Activated naive CD8-positive, alpha-beta T cell treated with anti-CD3 and anti-CD28 coated beads for 36 hours (primary cell): ENCODE data around the gene BDNF. TPM values are rescaled to one million over a fixed set of nuclear protein-coding genes. Genes with fewer than 3 reads are reported as not detected.
"Not testable (repeated sequence)": the region's sequence is repeated elsewhere in the genome, so short reads cannot be mapped to it uniquely, and the experiment has no call there.

Source experiments
- DNase-seq: peaks from one replicate; pipeline ENCODE4 v3.0.0; 2021
- H3K27ac Mint-ChIP-seq: one replicate; pipeline ENCODE4 v1.8.0; 2022; ENCODE audit warnings: mild to moderate bottlenecking, moderate library complexity, mixed read lengths
- H3K27me3 Mint-ChIP-seq: one replicate; pipeline ENCODE4 v1.8.0; 2022; ENCODE audit warnings: mild to moderate bottlenecking, mixed read lengths
- H3K36me3 Mint-ChIP-seq: one replicate; pipeline ENCODE4 v1.8.0; 2021; ENCODE audit warnings: mild to moderate bottlenecking, mixed read lengths
- H3K4me1 Mint-ChIP-seq: one replicate; pipeline ENCODE4 v1.8.0; 2021; ENCODE audit warnings: mixed read lengths
- H3K4me3 Mint-ChIP-seq: one replicate; pipeline ENCODE4 v1.8.0; 2022; ENCODE audit warnings: mild to moderate bottlenecking, moderate library complexity, mixed read lengths
- H3K9me3 Mint-ChIP-seq: one replicate; pipeline ENCODE4 v1.8.0; 2022; ENCODE audit warnings: mixed read lengths
- total RNA-seq, 2 experiments: library from RNA; stranded (reverse); gene quantifications; one replicate each; pipeline ENCODE4 v1.2.3, GENCODE V29; 2021

Gene BDNF
- total RNA-seq, 2 experiments from 2014 or later: not detected

GRCh38 chr11:27697679-27698275 lies 2.5 kb downstream of the BDNF start:
- peaks cover 77% of the 10 kb centered on the region for H3K27me3 Mint-ChIP-seq

GRCh38 chr11:27696961-27697360 lies 3.3 kb downstream of the BDNF start:
- DNase-seq: no peak
- H3K36me3 Mint-ChIP-seq: no peaks in the 10 kb centered on the region
- no peak overlapping the region for H3K4me3 Mint-ChIP-seq
- H3K4me1 Mint-ChIP-seq: peaks cover 25% of the 10 kb centered on the region
- no peak overlapping the region for H3K27ac Mint-ChIP-seq
- H3K27me3 Mint-ChIP-seq: peaks cover 70% of the 10 kb centered on the region
- no peaks in the 10 kb centered on the region for H3K9me3 Mint-ChIP-seq

More at GRCh38 chr11:27697679-27698275, 2.5 kb downstream of the BDNF start:
- Mint-ChIP-seq H3K9me3 (no peaks in the 10 kb centered on the region), H3K4me1 (peaks cover 25% of the 10 kb centered on the region), H3K27ac (no peak overlapping the region), H3K36me3 (no peaks in the 10 kb centered on the region), H3K4me3 (no peak overlapping the region)
- no peak for DNase-seq

- Mint-ChIP-seq H3K27me3 (peaks cover 61% of the 10 kb centered on the region), H3K9me3 (no peaks in the 10 kb centered on the region), H3K36me3 (no peaks in the 10 kb centered on the region), H3K4me3 (no peak overlapping the region), H3K27ac (no peak overlapping the region), H3K4me1 (peaks cover 16% of the 10 kb centered on the region)
- no peak for DNase-seq
Measured at GRCh38 chr11:27696115-27696514, 4.1 kb downstream of the BDNF start.

DNA sequence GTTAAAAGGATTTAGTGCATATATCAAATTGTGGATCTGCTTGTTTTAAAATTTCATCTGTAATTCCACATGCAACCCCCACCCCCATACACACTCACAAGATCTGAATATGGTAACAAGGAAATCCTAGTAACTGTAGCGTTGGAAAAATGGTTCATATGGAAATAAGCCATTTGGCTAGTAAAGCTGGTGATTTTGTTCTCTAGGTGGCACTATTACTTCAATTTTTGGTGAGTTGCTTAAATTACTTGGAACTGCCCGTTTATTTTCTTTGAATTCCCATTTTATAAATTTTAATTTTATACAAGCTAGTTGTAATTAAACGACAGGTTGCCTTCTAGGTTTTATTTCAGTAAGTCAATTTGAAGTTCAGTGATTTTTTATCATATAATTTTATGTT lies 5.3 kb downstream of the BDNF start:
- no peak for DNase-seq
- peaks cover 12% of the 10 kb centered on the region for H3K4me1 Mint-ChIP-seq
- no peak overlapping the region for H3K27ac Mint-ChIP-seq
- H3K4me3 Mint-ChIP-seq: no peak overlapping the region
- H3K27me3 Mint-ChIP-seq: peaks cover 55% of the 10 kb centered on the region
- H3K36me3 Mint-ChIP-seq: no peaks in the 10 kb centered on the region
- H3K9me3 Mint-ChIP-seq: no peaks in the 10 kb centered on the region

- DNase-seq: no peak
- no peaks in the 10 kb centered on the region for H3K9me3 Mint-ChIP-seq
- peaks cover 39% of the 10 kb centered on the region for H3K27me3 Mint-ChIP-seq
- H3K36me3 Mint-ChIP-seq: no peaks in the 10 kb centered on the region
- no peak overlapping the region for H3K4me3 Mint-ChIP-seq
- H3K27ac Mint-ChIP-seq: no peak overlapping the region
- no peaks in the 10 kb centered on the region for H3K4me1 Mint-ChIP-seq
Measured at GRCh38 chr11:27693398-27693797, 6.9 kb downstream of the BDNF start.

- Mint-ChIP-seq H3K9me3 (no peaks in the 10 kb centered on the region), H3K4me3 (no peak overlapping the region), H3K27me3 (peaks cover 34% of the 10 kb centered on the region), H3K36me3 (no peaks in the 10 kb centered on the region), H3K27ac (no peak overlapping the region), H3K4me1 (no peaks in the 10 kb centered on the region)
- DNase-seq: no peak
Measured at GRCh38 chr11:27692781-27693180, 7.5 kb downstream of the BDNF start.

GRCh38 chr11:27688076-27688475 lies 12.2 kb downstream of the BDNF start:
- Mint-ChIP-seq H3K4me3 (no peak overlapping the region), H3K9me3 (peaks cover 3% of the 10 kb centered on the region), H3K36me3 (peaks cover 5% of the 10 kb centered on the region), H3K27ac (no peak overlapping the region), H3K4me1 (no peaks in the 10 kb centered on the region), H3K27me3 (no peaks in the 10 kb centered on the region)
- no peak for DNase-seq

- DNase-seq: no peak
- Mint-ChIP-seq H3K4me1 (no peaks in the 10 kb centered on the region), H3K36me3 (peaks cover 2% of the 10 kb centered on the region), H3K4me3 (no peak overlapping the region), H3K27ac (no peak overlapping the region), H3K9me3 (peaks cover 4% of the 10 kb centered on the region), H3K27me3 (no peaks in the 10 kb centered on the region)
Measured at GRCh38 chr11:27681664-27682063, 18.6 kb downstream of the BDNF start.

DNA sequence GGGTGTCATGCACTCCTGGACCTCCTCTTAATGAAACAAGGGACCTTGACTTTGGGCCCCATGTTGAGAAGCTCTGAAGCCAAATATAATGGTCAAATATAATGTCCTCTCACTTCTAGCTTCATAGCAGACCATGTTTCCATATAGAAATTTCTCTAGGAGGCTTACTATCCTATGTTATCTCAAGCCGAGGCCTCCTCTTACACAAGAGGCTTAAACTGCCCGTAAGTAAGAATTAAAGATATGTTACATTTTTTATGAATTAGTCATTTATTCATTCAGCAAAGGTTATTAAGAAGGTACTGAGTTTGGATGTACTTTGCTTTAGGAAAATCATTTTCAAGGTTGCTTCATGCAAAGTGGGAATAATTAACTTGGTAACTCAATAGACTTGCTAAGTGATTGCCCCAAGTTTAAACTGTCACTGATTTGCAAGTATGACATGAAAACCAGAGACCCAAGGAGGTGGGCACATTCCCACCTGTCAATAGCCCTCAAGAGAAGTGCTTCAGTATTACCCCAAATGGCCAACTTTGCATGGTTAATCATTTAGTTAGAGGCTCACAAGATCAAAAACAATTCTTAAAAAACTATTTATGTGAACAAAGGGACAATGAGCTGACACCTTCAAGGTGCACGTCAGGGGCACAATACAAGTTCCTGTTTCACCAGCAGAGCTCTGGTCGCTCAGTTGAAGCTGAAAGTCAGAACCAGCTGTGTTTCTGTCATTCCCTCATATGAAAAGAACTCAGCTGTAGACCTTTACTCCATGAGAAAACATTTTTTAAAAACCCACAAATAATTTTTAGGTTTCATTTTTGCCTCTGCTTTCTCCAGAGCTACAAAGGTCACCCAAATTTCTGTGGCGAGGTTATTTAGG lies 20.9 kb downstream of the BDNF start:
- no peak overlapping the region for H3K4me3 Mint-ChIP-seq
- H3K9me3 Mint-ChIP-seq: peaks cover 4% of the 10 kb centered on the region
- DNase-seq: no peak
- H3K4me1 Mint-ChIP-seq: no peaks in the 10 kb centered on the region
- H3K36me3 Mint-ChIP-seq: peaks cover 1% of the 10 kb centered on the region
- H3K27me3 Mint-ChIP-seq: no peaks in the 10 kb centered on the region
- H3K27ac Mint-ChIP-seq: no peak overlapping the region

GRCh38 chr11:27678242-27678641 lies 22.0 kb downstream of the BDNF start:
- Mint-ChIP-seq H3K27me3 (no peaks in the 10 kb centered on the region), H3K4me1 (no peaks in the 10 kb centered on the region), H3K27ac (no peak overlapping the region), H3K36me3 (peaks cover 1% of the 10 kb centered on the region), H3K9me3 (peaks cover 2% of the 10 kb centered on the region), H3K4me3 (no peak overlapping the region)
- no peak for DNase-seq

DNA sequence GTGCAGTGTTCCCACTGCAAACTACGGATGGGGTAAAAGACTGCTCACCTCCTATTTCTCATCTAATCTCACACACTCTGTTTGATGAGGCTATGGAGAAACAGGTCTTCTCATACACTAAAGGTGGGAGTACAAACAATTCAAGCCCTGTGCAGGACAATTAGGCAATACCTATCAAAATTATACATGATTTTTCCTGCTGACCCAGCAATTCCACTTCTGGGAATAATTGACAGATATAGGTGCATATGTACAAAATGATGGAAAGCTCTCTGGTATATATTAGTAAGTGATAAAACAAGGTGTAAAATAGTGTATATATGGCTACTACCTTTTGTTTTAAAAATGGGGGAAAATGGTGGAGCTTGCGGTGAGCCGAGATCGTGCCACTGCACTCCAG lies 23.1 kb downstream of the BDNF start:
- Mint-ChIP-seq H3K4me3 (no peak overlapping the region), H3K27me3 (no peaks in the 10 kb centered on the region), H3K27ac (no peak overlapping the region), H3K36me3 (peaks cover 3% of the 10 kb centered on the region), H3K4me1 (no peaks in the 10 kb centered on the region), H3K9me3 (no peaks in the 10 kb centered on the region)
- no peak for DNase-seq

DNA sequence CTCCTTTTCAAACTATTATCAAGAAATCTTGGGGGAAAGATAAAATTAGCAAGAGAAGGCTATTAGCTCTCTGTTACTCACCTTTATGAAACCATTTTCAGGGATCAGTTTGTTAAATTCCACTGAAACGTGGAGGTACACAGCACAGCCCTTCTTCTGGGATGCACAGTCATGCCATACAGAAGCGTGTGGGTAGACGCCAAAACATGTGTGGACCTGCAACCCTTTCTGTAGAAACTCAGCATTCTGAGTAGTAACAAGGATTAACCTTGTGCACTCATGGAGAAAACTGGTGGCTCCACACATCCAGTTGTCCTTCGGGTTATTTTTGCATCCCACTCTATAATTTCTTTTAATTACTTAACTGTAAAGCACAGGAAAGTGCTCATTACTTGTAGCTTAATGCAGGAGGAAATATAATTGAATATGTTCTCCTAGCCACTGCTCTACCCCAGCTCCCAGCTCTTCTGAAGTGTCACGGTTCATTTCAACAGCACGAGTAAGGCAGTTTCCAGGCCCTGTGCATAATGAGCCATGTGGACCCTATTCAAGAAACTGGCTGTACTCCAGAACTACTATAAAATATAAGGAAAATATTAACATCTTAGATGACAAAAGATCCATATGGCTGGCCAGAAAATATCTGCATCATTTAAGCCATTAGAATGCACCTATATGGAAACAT lies 26.1 kb downstream of the BDNF start:
- Mint-ChIP-seq H3K9me3 (peaks cover 3% of the 10 kb centered on the region), H3K27ac (no peak overlapping the region), H3K4me1 (no peaks in the 10 kb centered on the region), H3K4me3 (no peak overlapping the region), H3K36me3 (peaks cover 4% of the 10 kb centered on the region), H3K27me3 (no peaks in the 10 kb centered on the region)
- DNase-seq: no peak

- no peaks in the 10 kb centered on the region for H3K4me1 Mint-ChIP-seq
- no peaks in the 10 kb centered on the region for H3K27me3 Mint-ChIP-seq
- no peak overlapping the region for H3K27ac Mint-ChIP-seq
- peaks cover 4% of the 10 kb centered on the region for H3K9me3 Mint-ChIP-seq
- H3K36me3 Mint-ChIP-seq: peaks cover 4% of the 10 kb centered on the region
- H3K4me3 Mint-ChIP-seq: no peak overlapping the region
- DNase-seq: no peak
Measured at GRCh38 chr11:27672836-27673464, 27.3 kb downstream of the BDNF start.

DNA sequence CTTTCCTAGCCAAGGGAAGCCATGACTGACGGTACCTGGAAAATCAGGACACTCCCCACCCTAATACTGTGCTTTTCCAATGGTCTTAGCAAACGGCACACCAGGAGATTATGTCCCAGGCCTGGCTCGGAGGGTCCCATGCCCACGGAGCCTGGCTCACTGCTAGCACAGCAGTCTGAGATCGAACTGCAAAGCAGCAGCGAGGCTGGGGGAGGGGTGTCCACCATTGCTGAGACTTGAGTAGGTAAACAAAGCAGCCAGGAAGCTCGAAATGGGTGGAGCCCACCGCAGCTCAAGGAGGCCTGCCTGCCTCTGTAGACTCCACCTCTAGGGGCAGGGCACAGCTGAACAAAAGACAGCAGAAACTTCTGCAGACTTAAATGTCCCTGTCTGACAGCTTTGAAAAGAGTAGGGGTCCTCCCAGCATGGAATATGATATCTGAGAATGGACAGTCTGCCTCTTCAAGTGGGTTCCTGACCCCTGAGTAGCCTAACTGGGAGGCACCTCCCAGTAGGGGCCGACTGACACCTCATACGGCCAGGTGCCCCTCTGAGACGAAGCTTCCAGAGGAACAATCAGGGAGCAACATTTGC lies 34.6 kb downstream of the BDNF start:
- H3K4me3 Mint-ChIP-seq, H3K4me1 Mint-ChIP-seq, H3K27me3 Mint-ChIP-seq, DNase-seq, H3K27ac Mint-ChIP-seq: not testable (repeated sequence)
- peaks cover 16% of the 10 kb centered on the region for H3K9me3 Mint-ChIP-seq
- peaks cover 24% of the 10 kb centered on the region for H3K36me3 Mint-ChIP-seq

DNA sequence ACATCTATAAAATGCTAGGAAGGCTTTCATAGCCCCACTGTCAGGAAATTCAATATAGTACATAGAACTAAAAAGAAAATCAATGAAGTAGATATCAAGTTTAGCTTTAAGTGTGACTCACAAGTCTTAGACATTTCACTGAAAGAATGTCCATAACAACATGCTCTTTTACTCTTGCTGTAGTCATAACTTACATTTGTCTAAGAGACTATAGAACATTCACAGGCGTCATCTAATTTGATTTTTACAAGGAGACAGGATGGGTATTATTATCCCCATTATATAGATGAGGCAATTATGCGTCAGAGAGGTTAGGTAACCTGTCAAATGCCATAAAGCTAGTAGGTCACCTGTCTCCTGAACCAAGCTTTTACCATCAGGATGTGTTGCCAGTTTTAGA lies 36.9 kb downstream of the BDNF start:
- H3K4me1 Mint-ChIP-seq: no peaks in the 10 kb centered on the region
- no peak overlapping the region for H3K4me3 Mint-ChIP-seq
- peaks cover 38% of the 10 kb centered on the region for H3K36me3 Mint-ChIP-seq
- H3K27me3 Mint-ChIP-seq: no peaks in the 10 kb centered on the region
- peaks cover 14% of the 10 kb centered on the region for H3K9me3 Mint-ChIP-seq
- no peak overlapping the region for H3K27ac Mint-ChIP-seq
- no peak for DNase-seq
